Testis (tissue), 2 donors: Measurements from ENCODE around the gene CEACAM7.

Experiments
- CTCF ChIP-seq, 3 experiments: fragments of 450-650 bp in 2 of 3; fragments of 200-600 bp in 1 of 3; sonication (generic) in 1 of 3; IDR thresholded peaks; one replicate each; pipeline ENCODE4 v1.5.1; 2016 to 2019; ENCODE audit warnings: antibody characterized with exemption in 3 of 3, mild to moderate bottlenecking in 2 of 3, moderate library complexity in 1 of 3
- POLR2A ChIP-seq: fragments of 450-650 bp; IDR thresholded peaks from one replicate; pipeline ENCODE4 v1.6.1; 2017; ENCODE audit warnings: antibody characterized with exemption, mild to moderate bottlenecking, moderate library complexity

GRCh38 chr19:41703602-41704293, 15.7 kb upstream of the CEACAM7 start:
- TF ChIP-seq CTCF (IDR thresholded peaks at IDR 0.05) (no peak), POLR2A (no peak)
